Left colon (tissue), 2 donors: ENCODE results near the gene AJAP1. TPM values are rescaled to one million over a fixed set of nuclear protein-coding genes. Genes with fewer than 3 reads are reported as not detected.

Experiments
- ATAC-seq: fragments of 200-7000 bp; cut with Tn5 transposase; one replicate; pipeline ENCODE4 v1.9.1; 2020; ENCODE audit warnings: mild to moderate bottlenecking, moderate library complexity
- DNase-seq, 2 donors: peaks; one replicate each; pipeline ENCODE4 v3.0.0-alpha.2; 2020
- intact Hi-C, 2 donors: fragments of 100-400 bp; cut with DNase I in 1 of 2; cut with micrococcal nuclease in 1 of 2; formaldehyde crosslinking; loops; one replicate each; pipeline versions ENCODE4 v1.11.2 to v1.14.0; 2022; cut with DNase I, micrococcal nuclease
- total RNA-seq, 2 donors: library from RNA; stranded (reverse); fragmentation: NEBNext Ultra II Directional; extraction: Animal tissue kit (Norgen Biotek cat#: 25700); gene quantifications; one replicate each; pipeline ENCODE4 v1.2.1, GENCODE V29; 2021
- donor health status: DM: no; HTN: no; CAD: no.
- donor health status: DM: yes; HTN: yes; CAD: no.

The AJAP1 gene
- total RNA-seq, 2 donors from 2014 or later = 0.08 to 0.49 TPM

DNA sequence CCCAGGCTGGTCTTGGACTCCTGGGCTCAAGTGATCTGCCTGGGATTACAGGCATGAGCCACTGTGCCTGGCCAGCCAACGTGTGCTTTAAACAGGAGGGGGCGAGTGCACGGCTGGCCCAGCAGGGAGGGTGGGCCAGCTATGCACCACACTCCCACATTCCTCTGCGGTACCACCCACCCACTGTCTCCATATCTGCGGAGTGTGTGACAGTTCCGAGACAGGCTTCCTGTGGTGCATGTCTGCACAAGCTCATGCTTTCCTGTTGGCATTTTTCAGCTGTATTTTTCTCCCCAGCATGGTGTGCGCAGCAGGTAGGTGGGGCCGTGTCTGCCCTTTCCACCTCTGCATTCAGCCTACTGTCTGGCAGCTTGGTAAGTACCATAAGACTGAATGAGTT is 183.3 kb downstream of the AJAP1 start:
- DNase-seq (no peak), ATAC-seq (no peak)
- intact Hi-C loops = no loop called here

DNA sequence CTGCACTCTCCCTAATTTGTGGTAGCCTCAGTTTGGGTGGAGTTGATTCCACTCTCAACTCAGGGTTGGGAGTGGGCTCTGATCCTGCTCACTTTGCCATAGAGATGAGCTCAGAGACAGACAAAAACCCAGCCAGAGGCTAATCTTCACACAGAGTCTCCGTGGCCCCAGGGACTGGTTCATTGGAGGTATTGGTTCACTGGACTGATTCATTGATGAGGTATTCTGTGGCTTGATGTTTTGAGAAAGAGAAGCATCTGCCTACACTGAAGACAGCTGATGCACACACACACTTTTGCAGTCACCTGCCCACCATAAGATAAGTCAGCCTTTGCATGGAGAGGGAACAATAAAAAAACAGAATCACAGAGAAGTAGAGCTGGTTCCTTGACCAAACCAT is 183.8 kb downstream of the AJAP1 start:
- intact Hi-C loops = no loop called here
- DNase-seq (no peak), ATAC-seq (no peak)
